ENCODE measurements around the gene SNX10. TPM values are rescaled to one million over a fixed set of nuclear protein-coding genes. Genes with fewer than 3 reads are reported as not detected.

Gene SNX10
- total and polyA plus RNA-seq, 2 of the 8 experiments (the other 6 are each of a cell fraction or from before 2014, with no cell fraction given) = 4.4 to 9.6 TPM

GRCh38 chr7:26409661-26410547 is 118.2 kb downstream of the SNX10 start:
- Histone ChIP-seq H3K4me1 (replicated peaks in 1 of 4; ENCODE audit: control insufficient read depth in 3 of 4, insufficient read depth in 4 of 4, low read length in 3 of 4) (no peaks in the 10 kb centered on the region), H3K18ac (ENCODE audit: extremely low read depth, low read length) (no peak overlapping the region), H3K79me1 (ENCODE audit: low read depth, low read length) (no peaks in the 10 kb centered on the region), H4K8ac (ENCODE audit: extremely low read depth, insufficient read depth, low read length) (no peak overlapping the region), H2AFZ (ENCODE audit: low read length) (no peak overlapping the region), H2BK5ac (ENCODE audit: low read depth, low read length) (no peak overlapping the region), H3K4ac (replicated peaks; ENCODE audit: insufficient read length, low read depth, low read length) (no peak overlapping the region), H3K9me3 (ENCODE audit: insufficient read depth in 2 of 2, low read depth in 1 of 2, low read length in 1 of 2) (no peaks in the 10 kb centered on the region), H3K27me3 (replicated peaks in 1 of 4; ENCODE audit: control insufficient read depth in 3 of 4, extremely low read depth in 1 of 4, insufficient read depth in 3 of 4, low read length in 3 of 4) (no peaks in the 10 kb centered on the region), H3K23ac (ENCODE audit: insufficient read length) (no peak overlapping the region), H3K4me2 (ENCODE audit: insufficient read depth in 1 of 2, low read depth in 2 of 2, low read length in 2 of 2) (no peak overlapping the region), H3K9ac (replicated peaks in 1 of 4; ENCODE audit: extremely low read depth in 1 of 4, low read depth in 3 of 4, low read length in 3 of 4) (no peak overlapping the region), H4K5ac (ENCODE audit: insufficient read length, low read depth, low read length) (no peak overlapping the region), H3K27ac (ENCODE audit: low read depth, low read length) (no peak overlapping the region), H3K23me2 (ENCODE audit: low read depth, low read length) (no peaks in the 10 kb centered on the region), H2BK12ac (ENCODE audit: low read depth, low read length) (no peak overlapping the region), H3K36me3 (ENCODE audit: control insufficient read depth in 2 of 4, insufficient read depth in 4 of 4, low read length in 3 of 4) (no peaks in the 10 kb centered on the region; a peak in 1 of 8 replicates), H2BK20ac (ENCODE audit: low read length) (no peak overlapping the region), H2BK15ac (ENCODE audit: low read length) (no peak overlapping the region), H3K4me3 (ENCODE audit: extremely low read depth in 1 of 4, insufficient read depth in 2 of 4, low read depth in 3 of 4, low read length in 4 of 4) (no peak overlapping the region), H3K79me2 (ENCODE audit: control insufficient read depth in 1 of 2, insufficient read depth in 2 of 2, low read length in 2 of 2) (no peaks in the 10 kb centered on the region), H2BK120ac (replicated peaks; ENCODE audit: low read depth, low read length) (no peak overlapping the region), H4K91ac (replicated peaks; ENCODE audit: insufficient read length, low read length) (no peak overlapping the region), H2AK5ac (ENCODE audit: low read depth, low read length) (no peak overlapping the region), H3K14ac (ENCODE audit: insufficient read length) (no peak overlapping the region), H3K56ac (replicated peaks; ENCODE audit: insufficient read length, low read depth, low read length) (no peak overlapping the region), H4K20me1 (replicated peaks in 1 of 2; ENCODE audit: control insufficient read depth in 1 of 2, insufficient read depth in 2 of 2, low read length in 2 of 2) (no peaks in the 10 kb centered on the region)
- POLR2A ChIA-PET (ENCODE audit: partially characterized antibody) = no interaction called here
- CTCF ChIA-PET (ENCODE audit: partially characterized antibody) = interaction anchor here (0.6 to 2.3 kb wide), 5 partner anchors 9 to 605 kb away, joined by 3 to 7 read pairs (median 3); no protein-coding TSS in a partner anchor
- DNase-seq (ENCODE audit: low read depth in 1 of 2, low spot score in 2 of 2) (no peak), FAIRE-seq (no peak)
- 95% methylated on average over 5 of the region's 5 CpGs; no CpG with 5 or more reads in 1 of the 2 experiments for whole genome bisulfite sequencing, 2 experiments (ENCODE audit: extremely low coverage in 1 of 2, insufficient coverage in 1 of 2, insufficient read length in 1 of 2, insufficient replicate concordance in 2 of 2, low coverage in 1 of 2, low lambda C conversion rate in 2 of 2, missing lambda C conversion rate in 1 of 2)
- TF ChIP-seq GTF2F1 (IDR thresholded peaks at IDR 0.05; ENCODE audit: borderline replicate concordance, low read depth, low read length) (no peak), SRF (IDR thresholded peaks at IDR 0.05; ENCODE audit: low read depth, low read length) (no peak), CTBP2 (IDR thresholded peaks at IDR 0.05; ENCODE audit: borderline replicate concordance, insufficient read depth, insufficient read length, low read length) (no peak), KDM4A (IDR thresholded peaks at IDR 0.05; ENCODE audit: low read depth, low read length, severe bottlenecking) (no peak), SP1 (IDR thresholded peaks at IDR 0.05; ENCODE audit: low read depth, low read length) (no peak), JUND (IDR thresholded peaks at IDR 0.05; ENCODE audit: low read length) (no peak), ZNF274 (IDR thresholded peaks at IDR 0.05; ENCODE audit: borderline replicate concordance, extremely low read depth, low read length) (no peak), KDM1A (IDR thresholded peaks at IDR 0.05; ENCODE audit: borderline replicate concordance, low read length) (no peak), TCF12 (IDR thresholded peaks at IDR 0.05; ENCODE audit: low read depth, low read length) (no peak), ATF2 (IDR thresholded peaks at IDR 0.05; ENCODE audit: low read length) (no peak)

All from H1 (cell line).